GM19099 (cell line): Measurements from ENCODE around the gene DNAAF5.
A peak's percentile ranks its signal among the peaks of the same experiment; 100 is the strongest.

Source experiments
- POLR2A ChIP-seq: IDR thresholded peaks from 3 replicates; pipeline ENCODE4 v1.6.1; 2011; ENCODE audit warnings: low read depth; ENCODE audit not compliant: insufficient read length; ENCODE audit errors: extremely low read depth

Gene DNAAF5

DNA sequence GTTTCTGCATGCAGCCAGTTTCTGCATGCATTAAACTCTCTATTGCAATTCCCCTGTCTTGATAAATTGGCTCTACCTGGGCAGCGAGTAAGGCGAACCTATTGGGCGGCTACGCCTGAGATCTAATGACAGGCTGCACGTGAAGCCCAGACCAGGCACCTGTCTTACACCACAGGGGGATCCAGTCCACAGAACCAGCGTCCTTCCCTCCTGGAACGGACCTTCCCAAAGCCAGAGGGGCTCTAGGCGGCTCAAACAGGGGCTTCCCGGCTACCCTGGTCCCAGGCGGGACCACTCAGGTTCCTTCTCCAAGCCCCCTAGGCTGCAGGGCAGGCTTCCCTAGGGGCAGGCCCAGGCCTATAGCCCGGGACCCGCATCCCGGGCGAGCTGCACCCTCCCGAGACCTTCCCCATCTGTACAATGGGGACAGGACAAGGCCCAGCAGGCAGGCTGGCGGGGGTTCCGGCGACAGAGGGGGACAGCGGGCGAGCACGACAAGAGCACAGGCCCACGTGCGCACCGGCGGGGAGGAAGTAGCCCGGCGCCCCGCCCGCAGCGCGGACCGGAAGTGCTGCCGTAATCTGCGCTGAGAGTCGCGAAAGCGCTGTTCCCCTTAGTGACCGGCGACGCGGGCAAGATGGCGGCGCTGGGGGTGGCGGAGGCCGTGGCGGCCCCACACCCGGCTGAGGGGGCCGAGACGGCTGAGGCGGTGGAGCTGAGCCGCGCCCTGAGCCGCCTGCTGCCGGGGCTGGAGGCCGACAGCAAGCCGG lies at the start of gene DNAAF5:
Gene DNAAF5, plus strand, starts transcription at position 616 of the 770 bp plus-strand sequence. Its CDS starts 22 bp downstream, at position 638.
- peak; percentile 64 for TF ChIP-seq POLR2A

DNA sequence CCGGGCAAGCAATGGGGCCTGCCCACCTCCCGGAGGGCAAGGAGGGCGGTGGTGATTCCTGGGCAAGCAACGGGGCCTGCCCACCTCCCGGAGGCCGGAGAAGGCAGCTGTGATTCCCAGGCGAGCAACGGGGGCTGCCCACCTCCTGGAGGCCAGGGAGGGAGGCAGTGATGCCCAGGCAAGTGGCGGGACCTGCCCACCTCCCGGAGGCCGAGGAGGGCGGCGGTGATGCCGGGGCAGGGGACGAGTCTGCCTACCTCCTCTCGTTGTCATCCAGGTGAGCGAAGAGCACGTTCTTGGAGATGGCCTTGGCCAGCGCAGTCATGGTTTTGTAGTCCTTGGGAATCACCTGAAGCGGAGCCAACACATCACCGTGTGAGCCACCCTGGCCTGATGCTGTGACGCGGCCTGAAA lies 49.5 kb upstream of the DNAAF5 start:
- TF ChIP-seq POLR2A = no peak

DNA sequence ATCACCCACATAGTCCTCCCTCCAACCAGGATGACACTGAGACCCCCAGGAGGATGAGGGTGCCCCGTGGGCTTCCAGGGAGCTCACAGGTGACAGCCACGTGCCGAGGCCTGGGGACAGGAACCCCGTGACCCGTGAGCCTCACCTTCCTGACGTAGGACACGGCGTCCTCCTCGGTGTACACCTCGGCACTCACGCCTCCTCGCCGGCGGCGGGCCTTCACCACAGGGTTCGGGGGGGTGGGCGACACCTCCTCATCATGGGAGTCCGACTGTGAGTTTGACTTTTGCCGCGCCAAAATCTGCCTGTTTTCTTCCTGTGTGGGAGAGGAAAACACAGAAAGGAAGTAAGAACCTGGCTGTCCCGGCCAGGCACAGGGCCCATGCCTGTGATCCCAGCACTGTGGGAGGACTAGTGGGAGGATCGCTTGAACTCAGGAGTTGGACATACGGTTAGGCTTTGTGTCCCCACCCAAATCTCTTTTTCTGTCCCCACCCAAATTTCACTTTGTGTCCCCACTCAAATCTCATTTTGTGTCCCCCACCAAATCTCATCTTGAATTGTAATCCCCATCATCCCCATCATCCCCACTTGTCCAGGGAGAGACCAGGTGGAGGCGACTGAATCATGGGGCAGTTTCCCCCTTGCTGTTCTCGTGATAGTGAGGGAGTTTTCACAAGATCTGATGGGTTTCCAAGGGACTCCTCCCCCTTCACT lies 45.9 kb upstream of the DNAAF5 start:
- no peak for TF ChIP-seq POLR2A

DNA sequence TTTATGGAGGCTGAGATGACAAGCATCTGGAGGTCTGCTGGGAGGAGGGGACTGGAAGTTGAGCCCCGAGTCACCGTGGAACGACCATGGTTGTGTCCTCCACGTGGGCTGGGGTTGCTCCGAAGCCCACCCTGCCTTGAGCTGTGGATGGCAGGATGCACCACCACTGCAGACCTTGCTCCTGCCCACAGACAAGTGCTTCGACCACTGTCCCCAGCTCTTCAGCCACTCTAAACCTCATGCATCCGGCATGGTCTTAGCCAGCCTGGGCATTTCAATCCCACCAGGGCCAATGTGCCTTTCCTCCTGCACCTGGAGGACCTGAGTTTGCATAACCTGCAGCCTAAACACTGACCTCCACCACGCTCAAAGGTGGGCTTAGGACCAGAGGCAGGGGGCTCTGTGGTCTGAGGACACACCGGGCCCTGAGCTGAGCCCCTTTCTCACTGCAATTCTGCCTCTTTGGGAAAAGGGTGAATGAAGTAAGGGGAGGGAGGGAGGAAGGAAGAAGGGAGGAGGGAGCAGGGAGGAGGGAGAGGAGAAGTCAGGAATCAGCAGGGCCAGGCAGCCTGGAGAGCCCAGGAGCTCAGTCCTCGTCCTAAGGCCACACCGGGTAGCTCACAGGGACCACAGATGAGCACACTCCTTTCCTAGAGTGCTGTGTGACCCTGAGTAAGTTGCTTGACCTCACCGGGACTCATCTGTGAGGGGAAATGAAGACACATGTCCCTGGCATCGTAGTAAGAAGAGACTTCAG lies 44.8 kb upstream of the DNAAF5 start:
- no peak for TF ChIP-seq POLR2A

DNA sequence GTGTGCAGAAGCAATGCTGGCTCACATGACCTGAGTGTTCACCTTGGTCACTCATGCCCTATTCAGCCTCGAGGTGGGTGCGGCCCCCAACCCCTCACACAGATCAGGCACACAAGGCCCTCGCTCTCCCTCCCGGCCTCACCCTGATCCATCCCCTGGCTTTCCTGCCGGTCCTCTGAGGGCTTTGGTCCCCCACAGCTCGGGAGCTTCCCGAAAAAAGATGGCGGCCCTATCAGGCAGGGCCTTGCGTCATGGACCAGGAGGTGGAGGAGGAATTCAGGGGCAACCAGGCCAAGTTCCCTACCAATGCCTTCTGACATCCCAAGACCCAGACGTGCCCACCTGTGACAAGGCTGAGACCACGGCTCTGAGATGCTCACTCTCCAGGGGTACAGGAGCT lies 43.7 kb upstream of the DNAAF5 start:
- TF ChIP-seq POLR2A = no peak

DNA sequence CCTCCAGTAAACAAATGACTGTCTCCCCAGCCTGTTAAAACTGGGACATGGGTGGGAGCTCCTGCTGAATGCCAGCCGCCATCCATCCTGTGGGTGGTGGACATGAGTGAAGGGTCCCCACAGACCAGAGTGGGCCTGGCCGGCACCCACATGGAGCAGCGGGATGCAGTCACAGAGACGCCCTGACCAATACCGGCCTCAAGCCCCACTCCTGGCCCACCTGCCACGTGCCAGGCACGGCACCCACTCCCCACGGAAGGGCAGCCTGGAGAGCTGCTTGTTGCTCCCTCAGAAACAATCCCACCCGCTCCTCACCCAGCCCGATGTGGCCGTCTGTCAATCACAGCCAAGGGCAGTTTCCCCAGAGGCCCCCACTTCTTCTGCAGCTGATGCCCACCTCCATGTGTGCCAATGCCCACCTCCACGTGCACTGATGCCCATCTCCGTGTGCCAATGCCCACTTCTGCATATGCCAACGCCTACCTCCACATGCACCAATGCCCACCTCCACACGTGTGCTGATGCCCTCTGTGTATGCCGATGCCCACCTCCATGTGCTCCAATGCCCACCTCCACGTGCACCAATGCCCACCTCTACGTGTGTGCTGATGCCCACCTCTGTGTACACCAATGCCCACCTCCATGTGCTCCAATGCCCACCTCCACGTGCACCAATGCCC lies 42.8 kb upstream of the DNAAF5 start:
- TF ChIP-seq POLR2A = no peak

DNA sequence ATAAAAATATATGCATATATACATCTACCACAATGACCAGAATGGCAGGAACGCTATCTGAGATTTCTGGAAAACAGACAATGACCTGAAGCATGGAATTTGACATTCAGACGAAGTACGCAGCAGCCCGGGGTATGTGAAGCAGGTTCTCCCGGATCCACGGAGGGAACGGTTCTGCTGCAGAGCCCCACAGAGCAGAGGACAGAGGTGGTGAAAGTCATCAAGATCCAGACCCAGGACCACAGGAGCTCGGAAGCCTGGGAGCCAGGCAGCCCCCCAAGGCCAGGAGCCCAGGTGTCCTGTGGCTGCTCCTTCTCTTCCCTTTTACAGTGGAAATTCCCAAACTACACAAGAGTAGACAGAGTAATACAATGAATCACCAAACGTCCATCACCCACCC lies 42.1 kb upstream of the DNAAF5 start:
- no peak for TF ChIP-seq POLR2A

DNA sequence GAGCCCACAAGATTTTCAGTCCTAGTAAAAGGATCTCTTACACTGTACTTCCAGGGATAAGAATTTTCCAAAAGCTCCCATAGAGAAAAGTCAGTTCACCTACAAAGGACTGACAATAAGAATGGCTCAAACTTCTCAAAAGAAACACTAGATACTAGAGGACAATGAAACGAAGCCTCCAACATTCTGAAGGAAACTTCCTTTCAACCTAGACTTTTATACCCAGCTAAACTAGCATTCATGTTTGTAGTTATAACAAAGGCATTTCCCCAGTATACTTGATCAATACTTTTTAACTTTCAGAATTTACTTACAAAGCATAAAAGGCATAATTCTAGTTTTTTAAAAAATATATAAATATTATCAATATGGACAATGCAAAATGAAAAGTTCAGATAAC lies 41.0 kb upstream of the DNAAF5 start:
- TF ChIP-seq POLR2A = no peak

DNA sequence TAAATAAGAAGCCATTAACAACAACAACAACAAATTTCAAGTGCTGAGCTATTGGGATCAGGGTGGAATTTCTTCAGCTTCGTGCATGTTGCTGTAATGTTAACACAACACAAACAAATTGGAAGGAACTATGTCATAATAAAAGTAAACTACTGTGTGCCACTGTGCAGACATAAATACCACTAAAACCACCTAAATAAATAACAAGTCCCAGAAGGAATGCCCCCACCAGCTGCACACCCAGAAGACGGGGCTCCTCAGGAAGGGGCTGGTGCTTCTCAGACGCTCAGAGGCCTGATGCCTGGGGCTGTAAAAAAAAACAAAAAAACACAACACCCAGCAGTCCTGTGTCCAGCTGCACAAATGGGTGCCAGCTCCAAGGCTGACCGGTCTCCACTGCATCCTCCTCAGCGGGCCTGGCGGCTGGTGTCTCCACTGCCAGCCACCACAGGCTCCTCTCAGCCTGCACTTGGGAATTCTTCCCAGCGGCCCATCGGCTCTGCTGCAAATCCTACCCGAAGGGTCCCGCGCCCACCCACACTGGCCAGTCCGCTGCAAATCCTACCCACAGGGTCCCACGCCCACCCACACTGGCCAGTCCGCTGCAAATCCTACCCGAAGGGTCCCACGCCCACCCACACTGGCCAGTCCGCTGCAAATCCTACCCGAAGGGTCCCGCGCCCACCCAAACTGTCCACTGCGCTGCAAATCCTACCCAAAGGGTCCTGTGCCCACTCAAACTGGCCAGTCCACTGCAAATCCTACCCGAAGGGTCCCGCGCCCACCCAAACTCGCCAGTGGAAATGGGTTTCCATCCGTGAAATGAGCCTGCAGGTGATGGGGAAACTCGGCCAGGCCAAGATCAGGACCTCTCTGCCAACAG lies 35.8 kb upstream of the DNAAF5 start:
- no peak for TF ChIP-seq POLR2A

DNA sequence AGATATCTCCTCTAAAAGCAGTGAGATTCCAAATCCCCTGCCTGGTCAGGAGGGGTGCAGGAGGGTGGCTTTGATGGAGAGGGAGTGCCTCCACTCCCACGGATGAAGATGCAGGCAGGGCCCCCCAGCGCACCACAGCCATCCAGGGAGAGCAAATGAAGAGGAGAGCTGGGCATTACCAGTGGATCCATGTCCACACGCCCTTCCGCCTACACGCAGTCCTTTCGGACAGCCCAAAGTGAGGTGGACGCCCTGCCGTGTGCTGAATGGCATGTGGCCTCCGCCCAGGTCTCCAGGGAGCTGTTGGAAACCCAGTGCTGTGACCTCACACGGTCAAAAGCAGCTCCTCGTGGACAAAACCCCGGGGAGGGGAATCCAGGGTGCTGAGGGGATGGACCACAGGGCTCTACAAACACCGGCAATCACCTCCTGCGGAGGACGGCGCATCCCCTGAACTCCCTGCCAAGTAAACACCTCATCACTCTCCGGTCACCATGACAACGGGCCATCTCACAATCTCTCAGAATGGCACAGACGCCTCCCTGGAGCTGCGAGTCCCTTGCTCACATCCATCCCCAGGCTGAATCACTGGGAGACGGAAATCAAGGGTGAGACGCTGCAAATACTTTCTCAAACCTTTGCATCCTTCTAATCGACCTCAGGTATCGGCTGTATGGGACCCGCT lies 35.0 kb upstream of the DNAAF5 start:
- TF ChIP-seq POLR2A = no peak

DNA sequence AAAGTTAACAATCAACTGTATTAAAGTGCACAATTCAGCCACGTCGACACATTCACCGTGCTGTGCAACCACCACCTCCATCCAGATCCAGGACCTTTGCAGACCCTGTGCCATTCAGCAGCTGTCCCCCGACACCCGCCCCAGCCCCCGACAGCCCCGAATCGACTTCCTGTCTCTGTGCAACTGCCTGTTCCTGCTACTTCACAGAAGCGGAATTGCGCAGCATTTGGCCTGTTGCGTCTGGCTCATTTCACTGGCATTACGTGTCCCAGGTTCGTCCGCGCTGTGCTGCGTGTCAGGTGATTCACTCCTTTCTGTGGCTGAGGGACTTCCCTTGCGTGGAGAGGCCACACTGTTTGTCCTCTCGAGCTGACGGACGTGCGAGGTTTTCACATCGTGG lies 33.2 kb upstream of the DNAAF5 start:
- no peak for TF ChIP-seq POLR2A

DNA sequence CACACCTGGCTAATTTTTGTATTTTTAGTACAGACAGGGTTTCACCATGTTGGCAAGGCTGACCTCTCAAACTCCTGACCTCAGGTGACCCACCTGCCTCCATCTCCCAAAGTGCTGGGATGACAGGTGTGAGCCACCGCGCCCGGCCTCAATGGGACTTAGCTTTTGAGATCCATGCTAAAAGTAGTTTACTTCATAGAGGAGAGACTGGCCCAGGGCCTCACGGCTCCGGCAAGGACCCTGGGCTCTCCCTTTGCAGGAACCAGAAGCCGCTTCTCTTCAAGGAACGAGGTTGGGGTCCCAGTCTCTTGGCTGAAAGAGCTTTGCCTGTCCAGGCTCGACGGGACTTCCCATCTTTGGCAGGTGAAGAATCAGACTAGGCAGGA lies 30.1 kb upstream of the DNAAF5 start:
- no peak for TF ChIP-seq POLR2A

DNA sequence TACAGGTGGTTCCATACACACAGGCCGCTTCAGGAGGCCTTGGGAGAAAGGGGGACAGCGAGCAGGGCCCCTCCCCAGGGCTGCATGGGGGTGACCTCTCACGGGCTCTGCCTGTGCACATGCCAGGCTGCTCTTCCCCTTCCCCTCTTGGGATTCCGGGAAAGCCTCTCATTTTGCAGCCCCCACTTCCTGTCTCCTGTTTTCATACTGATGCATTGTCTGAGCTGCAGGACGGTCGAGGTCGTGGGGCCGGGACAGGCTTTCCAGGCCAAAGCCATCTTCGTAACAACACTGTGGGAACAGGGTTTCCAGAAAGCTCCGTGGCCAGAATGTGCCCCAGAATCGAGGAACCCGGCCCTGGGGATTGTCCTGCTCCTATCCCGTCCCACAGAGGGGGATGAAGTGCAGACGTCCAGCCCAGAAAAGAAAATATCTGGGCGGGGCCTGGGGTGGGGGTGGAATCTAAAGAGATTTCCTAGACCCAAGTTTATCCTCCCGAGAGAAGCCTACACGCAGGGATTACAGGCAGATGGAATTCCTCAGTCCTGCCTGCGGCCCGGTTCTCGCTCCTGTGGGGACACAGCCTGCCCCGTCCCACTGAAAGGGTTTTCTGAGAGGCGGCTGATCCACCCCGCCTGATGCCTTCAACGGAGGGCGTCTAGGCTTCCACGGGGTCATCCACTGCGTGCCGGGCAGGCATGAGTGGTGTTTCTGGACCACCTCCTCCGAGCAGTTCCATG lies 29.5 kb upstream of the DNAAF5 start:
- TF ChIP-seq POLR2A = no peak
